GM10266 (cell line): ENCODE measurements around the gene ZNF789.

Experiments
- DNase-seq: peaks from one replicate; pipeline ENCODE4 v3.0.0; 2012; ENCODE audit errors: extremely low spot score
- TF ChIP-seq, protein P1 (sequence below): IDR thresholded peaks from 2 replicates; pipeline ENCODE4 v1.5.1; 2012; ENCODE audit warnings: mild to moderate bottlenecking, low read depth; ENCODE audit not compliant: control insufficient read depth, insufficient read depth; ENCODE audit errors: missing control alignments

The ZNF789 gene

DNA sequence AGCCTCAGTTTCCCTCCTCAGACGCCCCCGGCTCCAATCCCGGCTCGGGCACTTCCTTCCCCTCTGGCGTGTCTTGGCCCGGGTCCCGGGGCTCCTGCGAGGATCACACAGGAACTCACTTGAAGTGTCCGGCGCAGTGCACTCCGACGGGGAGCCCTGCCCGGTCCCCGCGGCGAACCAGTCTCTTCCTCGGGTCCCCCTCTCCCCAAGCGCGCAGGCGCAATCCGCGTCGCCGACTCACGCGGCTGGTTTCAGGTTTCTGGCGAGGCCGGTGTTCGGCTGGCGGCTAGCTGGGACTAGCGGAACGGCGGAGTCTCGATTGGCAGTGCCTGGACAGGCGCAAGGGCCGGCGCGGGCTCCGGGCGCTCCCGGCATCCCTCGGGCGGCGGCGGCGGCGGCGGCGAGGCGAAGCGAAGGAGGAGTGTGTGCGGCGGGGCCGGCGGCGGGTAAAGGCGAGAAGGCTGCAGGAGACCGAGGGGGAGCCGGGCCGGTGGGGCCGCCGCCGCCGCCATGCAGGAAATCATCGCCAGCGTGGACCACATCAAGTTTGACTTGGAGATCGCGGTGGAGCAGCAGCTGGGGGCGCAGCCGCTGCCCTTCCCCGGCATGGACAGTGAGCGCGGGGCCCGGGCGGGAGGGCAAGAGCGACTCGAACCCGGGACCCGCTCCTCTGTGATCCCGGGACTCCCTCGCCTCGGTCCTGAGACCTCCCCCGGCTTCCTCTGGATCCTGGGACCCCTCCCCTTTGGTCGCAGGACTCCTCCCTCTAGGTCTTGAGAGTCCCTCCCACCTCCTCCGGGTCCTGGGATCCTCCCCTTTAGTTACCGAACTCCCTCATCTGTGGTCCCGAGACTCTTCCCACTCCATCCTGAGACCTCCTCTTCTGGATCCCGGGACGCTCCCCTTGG lies 33.9 kb upstream of the ZNF789 start, which contains the start of the genes CPSF4 and PTCD1:
TSS of gene CPSF4 (plus strand) at position 371 of the 908 bp plus-strand sequence. CDS start at position 511, 140 bp downstream.
TSS of gene PTCD1 (minus strand) at position 226 of the 908 bp plus-strand sequence. CDS start 3,556 bp downstream, outside the sequence.
- peak; percentile 98 for DNase-seq
- TF ChIP-seq, protein P1, sequence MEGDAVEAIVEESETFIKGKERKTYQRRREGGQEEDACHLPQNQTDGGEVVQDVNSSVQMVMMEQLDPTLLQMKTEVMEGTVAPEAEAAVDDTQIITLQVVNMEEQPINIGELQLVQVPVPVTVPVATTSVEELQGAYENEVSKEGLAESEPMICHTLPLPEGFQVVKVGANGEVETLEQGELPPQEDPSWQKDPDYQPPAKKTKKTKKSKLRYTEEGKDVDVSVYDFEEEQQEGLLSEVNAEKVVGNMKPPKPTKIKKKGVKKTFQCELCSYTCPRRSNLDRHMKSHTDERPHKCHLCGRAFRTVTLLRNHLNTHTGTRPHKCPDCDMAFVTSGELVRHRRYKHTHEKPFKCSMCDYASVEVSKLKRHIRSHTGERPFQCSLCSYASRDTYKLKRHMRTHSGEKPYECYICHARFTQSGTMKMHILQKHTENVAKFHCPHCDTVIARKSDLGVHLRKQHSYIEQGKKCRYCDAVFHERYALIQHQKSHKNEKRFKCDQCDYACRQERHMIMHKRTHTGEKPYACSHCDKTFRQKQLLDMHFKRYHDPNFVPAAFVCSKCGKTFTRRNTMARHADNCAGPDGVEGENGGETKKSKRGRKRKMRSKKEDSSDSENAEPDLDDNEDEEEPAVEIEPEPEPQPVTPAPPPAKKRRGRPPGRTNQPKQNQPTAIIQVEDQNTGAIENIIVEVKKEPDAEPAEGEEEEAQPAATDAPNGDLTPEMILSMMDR: no peak

DNA sequence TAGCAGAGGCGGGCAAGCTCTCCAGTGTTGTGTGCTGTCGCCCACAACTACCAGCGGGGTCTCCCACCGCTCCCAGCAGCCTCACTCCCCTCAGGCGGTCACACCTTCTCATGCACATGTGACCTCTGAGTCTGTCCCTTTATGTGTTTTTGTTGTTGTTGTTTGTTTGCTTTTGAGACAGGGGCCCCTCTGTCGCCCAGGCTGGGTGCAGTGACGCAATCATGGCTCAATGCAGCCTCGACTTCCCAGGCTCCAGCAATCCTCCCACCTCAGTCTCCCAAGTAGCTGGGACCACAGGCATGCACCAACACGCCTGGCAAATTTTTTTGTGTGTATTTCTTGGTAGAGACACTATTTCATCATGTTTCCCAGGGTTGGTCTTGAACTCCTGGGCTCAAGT lies 32.5 kb upstream of the ZNF789 start:
- no peak for DNase-seq
- TF ChIP-seq, protein P1: no peak

DNA sequence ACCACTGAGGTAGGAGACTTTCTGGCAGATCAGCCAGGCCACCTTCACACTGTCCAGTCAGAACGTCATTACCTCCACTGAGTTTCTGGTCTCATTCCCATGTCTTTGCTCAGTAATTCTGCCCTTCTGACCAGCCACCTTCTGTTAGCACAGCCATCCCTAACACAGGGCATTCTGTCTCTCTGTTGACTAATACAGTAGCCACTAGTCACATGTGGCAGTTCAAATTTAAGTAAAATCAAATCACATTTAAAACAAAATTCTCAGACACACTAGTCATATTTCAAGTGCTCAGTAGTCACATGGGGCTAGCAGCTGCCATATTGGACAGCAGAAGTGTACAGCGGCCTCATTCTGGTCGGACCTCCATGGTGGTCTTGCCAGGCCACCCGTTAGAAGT lies 26.6 kb upstream of the ZNF789 start:
- no peak for DNase-seq
- TF ChIP-seq, protein P1: no peak

DNA sequence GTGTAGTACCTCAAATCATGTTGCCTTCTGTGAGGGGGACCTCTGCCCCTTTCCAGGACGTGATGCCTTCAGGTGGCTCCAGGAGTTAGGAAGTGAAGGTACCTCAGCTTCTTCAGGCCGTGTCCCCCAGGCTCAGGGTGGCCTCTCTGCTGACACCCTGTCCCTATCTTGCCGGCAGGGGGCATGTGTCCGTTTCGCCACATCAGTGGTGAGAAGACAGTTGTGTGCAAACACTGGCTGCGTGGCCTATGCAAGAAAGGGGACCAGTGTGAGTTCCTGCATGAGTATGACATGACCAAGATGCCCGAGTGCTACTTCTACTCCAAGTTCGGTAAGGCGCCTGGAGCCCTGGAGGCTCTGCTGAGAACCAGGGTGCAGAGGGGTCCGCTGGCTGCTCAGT lies 24.7 kb upstream of the ZNF789 start:
- DNase-seq: no peak
- TF ChIP-seq, protein P1: peak; percentile 39

DNA sequence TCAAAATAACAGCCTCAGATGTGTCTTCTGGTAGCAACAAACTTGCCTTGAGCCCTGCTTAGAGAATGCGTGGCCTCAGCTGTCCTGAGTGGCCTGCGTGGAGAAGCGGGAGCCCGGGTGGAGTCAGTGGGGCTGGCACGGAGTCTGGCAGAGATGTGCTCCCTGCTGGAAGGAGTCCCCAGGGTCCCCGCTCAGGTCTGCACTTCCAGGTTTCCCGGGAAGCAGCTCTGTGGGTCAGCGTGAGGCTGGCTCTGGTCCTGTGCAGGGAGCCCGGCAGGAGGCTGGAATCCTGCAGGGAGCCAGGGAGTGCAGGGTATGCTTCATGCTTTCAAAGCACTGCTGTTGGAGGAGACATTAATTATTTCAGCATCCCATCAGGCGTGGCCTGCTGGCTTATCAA lies 23.8 kb upstream of the ZNF789 start:
- TF ChIP-seq, protein P1: no peak
- no peak for DNase-seq

DNA sequence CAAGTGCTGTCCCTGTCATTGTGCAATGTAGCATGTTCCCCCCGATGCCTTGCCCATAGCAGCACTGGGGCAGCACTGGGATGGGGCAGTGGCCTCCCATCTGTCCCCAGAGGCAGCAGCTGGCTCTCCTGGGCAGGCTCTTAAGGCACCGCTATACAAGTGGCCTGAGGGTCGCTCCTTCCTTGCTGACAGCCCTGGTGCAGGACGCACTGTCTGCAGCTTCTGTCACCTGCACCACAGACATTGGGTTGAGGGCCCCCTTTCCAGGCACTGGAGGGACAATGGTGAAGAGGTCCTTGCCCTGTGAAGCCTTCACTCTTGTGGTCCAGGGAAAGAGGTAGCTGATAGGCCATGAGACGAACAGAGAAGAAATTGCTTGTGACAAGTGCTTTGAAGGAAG lies 23.4 kb upstream of the ZNF789 start:
- no peak for DNase-seq
- TF ChIP-seq, protein P1: no peak

DNA sequence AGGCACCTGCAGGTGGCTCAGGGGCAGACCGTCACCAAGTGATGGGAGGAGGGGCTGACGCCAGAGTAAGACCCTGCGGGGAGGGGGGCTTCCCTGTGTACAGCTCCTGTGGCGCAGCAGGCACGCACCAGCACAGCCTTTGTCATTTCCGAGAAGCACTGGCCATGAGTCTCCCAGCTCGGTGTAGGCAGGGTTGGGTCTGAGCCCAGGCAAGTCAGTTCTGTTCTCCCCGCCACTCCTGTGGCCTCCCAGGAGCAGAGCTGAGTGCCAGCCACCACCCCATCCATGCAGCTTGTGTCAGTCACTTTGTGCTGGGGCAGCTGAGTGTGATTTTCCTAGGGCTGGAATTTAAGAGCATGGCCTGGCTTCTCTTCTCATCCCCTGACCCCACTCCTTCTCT lies 20.8 kb upstream of the ZNF789 start:
- DNase-seq: no peak

More for the DNA sequence above, 20.8 kb upstream of the ZNF789 start:
- TF ChIP-seq, protein P1: no peak
